Measurements from ENCODE around the gene CDX1.

The CDX1 gene

GRCh38 chr5:150163547-150164059 lies 3.0 kb upstream of the CDX1 start:
- no peak for DNase-seq (ENCODE audit: low spot score)

- no peak for DNase-seq (ENCODE audit: low spot score)
These were observed 2.2 kb upstream of the CDX1 start for GRCh38 chr5:150164211-150164980.

- no peak for DNase-seq (ENCODE audit: low spot score)
These were observed 435 bp upstream of the CDX1 start for GRCh38 chr5:150166037-150166649.

GRCh38 chr5:150167512-150167850 lies 903 bp downstream of the CDX1 start:
- DNase-seq (ENCODE audit: low spot score), result no peak

GRCh38 chr5:150167908-150168307 lies 1.3 kb downstream of the CDX1 start:
- DNase-seq (ENCODE audit: low spot score), result no peak

GRCh38 chr5:150168864-150169263 lies 2.3 kb downstream of the CDX1 start:
- no peak for DNase-seq (ENCODE audit: low spot score)

DNA sequence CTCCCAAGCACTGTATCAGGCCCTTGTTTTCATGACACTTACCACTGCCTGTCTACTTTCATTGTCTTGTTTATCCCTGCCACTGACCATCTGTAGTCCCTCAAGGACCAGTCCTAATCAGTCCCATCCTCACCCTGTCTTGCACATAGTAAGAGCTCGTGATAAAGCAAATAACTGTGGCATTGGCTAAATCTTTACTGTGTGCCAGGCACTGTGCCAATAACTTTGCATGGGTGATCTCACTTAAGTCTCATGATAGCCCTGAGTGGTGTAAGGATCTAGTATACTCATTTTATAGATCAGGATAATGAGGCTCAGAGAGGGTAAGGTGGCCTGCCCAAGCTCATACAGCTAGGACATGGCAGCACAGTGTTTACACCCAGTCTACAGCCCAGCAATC lies 5.6 kb downstream of the CDX1 start:
- DNase-seq (ENCODE audit: low spot score), result no peak

DNA sequence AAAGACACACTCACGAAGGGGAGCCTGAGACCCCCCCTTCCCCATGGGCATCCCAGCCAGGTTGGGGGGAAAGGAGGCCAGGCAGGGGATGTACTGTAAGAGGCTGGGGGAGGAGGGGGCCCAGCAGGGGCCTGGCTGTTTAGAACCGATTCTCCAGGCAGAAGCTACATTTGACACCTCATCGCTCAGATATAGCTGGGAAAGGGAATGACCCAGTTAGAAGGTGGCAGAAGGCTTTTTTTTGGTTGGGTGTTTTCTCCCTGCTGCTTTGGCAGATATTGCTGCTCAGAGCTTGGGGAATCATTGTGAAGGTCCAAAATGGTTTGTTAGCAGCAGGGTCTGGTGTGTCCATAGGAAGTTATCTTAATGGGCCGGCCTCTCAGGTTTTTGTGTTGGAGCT lies 6.0 kb downstream of the CDX1 start:
- no peak for DNase-seq (ENCODE audit: low spot score)

- no peak for DNase-seq (ENCODE audit: low spot score)
These were observed 6.6 kb downstream of the CDX1 start for GRCh38 chr5:150173161-150173560.

DNA sequence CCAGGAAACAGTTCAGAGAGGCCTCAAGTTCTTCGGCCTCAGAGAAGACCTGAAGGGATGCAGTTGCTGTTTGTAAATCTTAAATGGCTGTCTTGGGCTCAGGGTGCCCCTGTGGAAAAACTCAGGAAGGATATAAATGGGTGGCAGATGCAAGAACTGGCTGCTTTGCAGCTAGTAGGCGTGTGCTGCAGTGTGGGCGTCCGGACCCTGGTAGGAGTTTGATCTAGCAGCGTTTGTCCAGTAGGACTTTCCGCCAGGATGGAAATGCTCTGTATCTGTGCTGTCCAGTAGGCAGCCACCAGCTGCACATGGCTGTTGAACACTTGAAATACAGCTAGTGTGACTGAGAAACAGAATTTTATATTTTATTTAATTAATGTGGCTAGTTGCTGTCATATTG lies 7.7 kb downstream of the CDX1 start:
- no peak for DNase-seq (ENCODE audit: low spot score)

GRCh38 chr5:150175076-150175475 lies 8.5 kb downstream of the CDX1 start:
- no peak for DNase-seq (ENCODE audit: low spot score)

- DNase-seq (ENCODE audit: low spot score), result peak; percentile 31
These were observed 9.0 kb downstream of the CDX1 start for GRCh38 chr5:150175536-150175935.

GRCh38 chr5:150176745-150177477 lies 10.3 kb downstream of the CDX1 start:
- DNase-seq (ENCODE audit: low spot score), result no peak

DNA sequence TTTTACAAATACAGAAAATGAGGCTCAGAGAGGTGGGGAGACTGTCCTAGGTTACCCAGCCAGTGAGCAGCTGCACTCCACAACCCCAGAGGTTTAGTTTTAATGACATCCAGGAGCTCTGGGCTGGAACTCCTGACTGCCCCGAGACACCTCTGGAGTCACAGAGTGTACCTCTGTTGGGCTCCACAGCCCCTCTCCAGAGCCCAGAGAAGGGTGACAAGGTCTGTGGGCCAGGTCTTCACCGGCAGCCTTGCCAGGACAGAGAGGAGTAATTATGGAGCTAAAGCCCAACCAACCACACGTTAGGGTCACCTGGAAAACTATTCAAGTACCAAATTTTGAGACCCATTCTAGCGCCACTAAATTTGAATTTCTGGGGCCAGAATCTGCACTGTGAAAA lies 11.1 kb downstream of the CDX1 start:
- DNase-seq (ENCODE audit: low spot score), result no peak

DNA sequence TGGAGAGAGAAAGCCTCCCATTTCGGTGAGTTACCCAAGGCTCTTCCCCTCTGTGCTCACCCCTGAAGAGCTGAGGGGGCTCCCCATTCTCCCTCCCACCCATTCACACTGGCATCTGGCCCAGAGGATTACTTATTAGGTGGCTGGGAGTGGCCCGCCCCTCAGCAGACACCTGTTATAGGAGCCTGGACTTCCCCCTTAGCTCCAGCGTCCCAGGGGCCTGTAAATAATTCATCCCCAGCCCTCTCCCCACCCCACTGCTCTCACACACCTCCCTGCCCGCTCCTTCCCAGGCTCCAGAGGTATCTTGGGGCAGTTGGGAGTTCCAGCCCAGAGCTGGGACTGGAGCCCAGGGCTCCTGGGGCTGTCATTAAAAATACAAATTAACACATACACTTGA lies 11.7 kb downstream of the CDX1 start:
- DNase-seq (ENCODE audit: low spot score), result no peak

- no peak for DNase-seq (ENCODE audit: low spot score)
These were observed 12.5 kb downstream of the CDX1 start for GRCh38 chr5:150179019-150179620.

DNA sequence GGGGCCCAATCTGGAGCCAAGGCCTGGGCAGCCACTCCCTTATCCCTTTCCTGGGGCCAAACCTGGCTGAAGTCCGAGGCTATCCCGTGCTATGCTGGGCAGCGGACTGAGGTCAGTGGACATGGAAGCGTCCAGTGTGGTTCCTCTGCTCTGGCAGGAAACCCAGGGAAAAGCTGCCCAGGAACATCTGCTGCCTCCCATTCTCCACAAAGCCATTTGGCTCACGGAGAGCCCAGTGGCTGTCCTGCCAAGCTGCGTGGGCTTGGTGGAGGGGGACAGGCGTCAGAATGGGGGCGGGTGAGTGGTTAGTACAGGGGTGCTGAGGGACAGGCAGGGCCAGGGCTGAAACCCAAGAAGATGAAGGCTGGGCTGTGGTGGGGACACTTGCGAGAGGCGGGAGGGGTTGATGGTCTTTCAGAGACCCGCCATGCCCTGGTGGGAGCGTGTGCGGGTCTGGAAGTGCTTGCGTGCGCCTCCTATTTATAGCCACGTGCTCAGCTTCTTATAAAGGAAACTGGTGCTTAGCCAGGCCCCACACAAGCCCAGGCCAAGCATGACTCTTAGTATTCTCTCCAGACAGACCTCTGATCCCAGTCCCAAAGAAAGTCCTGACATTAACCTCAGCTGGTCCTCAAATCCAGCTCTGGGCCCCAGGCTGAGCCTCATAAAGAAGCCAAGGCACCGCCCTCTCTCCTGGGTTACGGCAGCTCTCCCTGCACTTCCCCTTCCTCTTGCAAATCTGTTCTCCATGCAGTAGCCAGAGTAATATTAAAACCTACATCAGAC lies 13.9 kb downstream of the CDX1 start:
- DNase-seq (ENCODE audit: low spot score), result no peak

DNA sequence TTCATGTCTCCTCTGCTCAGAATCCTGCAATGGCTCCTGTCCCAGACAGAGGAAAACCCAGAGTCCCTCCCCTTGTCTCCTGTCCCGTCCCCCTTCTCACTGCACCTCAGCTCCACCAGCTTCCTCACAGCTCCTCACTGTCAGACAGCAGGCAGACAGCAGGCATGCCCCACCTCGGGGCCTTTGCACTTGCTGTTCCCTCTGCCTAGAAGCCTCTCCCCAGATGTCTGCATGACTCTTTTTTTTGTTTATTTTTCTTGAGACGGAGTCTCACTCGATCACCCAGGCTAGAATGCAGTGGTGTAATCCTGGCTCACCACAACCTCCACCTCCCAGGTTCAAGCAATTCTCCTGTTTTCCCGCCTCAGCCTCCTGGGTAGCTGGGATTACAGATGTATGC lies 14.4 kb downstream of the CDX1 start:
- DNase-seq (ENCODE audit: low spot score), result no peak

DNA sequence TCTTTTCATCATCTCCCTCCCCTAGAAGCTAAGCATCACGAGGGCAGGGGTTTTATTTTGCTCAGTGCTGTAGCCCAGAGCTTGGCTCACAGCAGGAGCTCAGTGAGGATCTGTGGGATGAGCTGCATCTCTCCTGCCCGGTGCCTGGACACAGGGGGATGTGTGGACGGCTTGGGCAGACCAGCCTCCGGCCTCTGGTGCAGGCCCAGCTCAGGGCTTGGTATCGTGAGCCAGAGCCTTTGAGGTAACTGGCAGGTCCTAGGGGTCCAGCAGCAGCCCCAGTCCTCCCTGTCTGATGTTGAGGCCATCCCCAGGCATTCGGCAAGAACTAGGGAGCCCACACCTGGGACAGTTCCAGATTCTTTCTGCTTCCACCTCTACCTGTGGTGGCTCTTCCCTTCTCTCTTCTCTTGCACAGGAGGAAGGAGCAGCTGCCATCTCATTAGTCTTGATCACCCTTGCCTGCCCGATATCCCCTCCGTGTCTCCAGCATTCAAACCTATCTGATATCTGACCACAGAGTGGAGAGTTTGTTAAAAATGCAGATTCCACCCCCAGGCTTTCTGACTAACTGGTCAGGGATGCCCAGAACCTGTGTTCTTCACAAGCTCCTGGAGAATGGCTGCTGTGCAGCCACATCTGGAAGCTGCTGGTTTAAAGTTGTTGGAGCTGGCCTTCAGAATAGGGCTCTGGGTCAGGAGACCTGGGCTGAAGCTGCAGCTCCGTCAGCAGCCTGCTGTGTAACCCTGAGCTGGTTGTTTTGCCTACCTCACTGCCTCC lies 15.4 kb downstream of the CDX1 start:
- no peak for DNase-seq (ENCODE audit: low spot score)

GRCh38 chr5:150182774-150183173 lies 16.2 kb downstream of the CDX1 start:
- DNase-seq (ENCODE audit: low spot score), result no peak

GRCh38 chr5:150183436-150183835 lies 16.9 kb downstream of the CDX1 start:
- no peak for DNase-seq (ENCODE audit: low spot score)
